ENCODE data around the gene AMPD1. TPM values are rescaled to one million over a fixed set of nuclear protein-coding genes. Genes with fewer than 3 reads are reported as not detected.

Gene AMPD1
- total RNA-seq, 1 donor from 2014 or later: not detected

DNA sequence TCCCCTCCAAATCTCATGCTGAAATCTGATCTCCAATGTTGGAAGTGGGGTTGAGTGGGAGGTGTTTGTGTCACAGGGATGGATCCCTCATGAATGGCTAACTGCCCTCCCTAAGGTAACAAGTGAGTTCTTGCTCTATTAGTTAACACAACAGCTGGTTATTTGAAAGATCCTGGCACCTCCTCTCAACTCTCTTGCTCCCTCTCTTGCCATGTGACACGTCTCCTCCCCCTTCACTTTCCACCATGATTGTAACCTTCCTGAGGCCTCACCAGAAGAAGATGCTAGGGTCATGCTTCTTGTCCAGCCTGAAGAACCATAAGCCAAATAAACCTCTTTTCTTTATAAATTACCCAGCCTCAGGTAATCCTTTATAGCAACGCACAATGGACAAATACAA lies 54.0 kb downstream of the AMPD1 start:
- H3K4me3 Mint-ChIP-seq (ENCODE audit: unreplicated experiment): no peak overlapping the region
- no peak overlapping the region for H3K27ac Mint-ChIP-seq (ENCODE audit: unreplicated experiment)
- no peaks in the 10 kb centered on the region for H3K36me3 Mint-ChIP-seq (ENCODE audit: low read depth, unreplicated experiment)
- no peak for TF ChIP-seq CTCF (IDR thresholded peaks at IDR 0.05; ENCODE audit: unreplicated experiment)
- no peaks in the 10 kb centered on the region for H3K27me3 Mint-ChIP-seq (ENCODE audit: unreplicated experiment)
- peaks cover 18% of the 10 kb centered on the region for H3K4me1 Mint-ChIP-seq (ENCODE audit: unreplicated experiment)
- H3K9me3 Mint-ChIP-seq (ENCODE audit: unreplicated experiment): no peaks in the 10 kb centered on the region
- DNase-seq (ENCODE audit: low spot score): no peak

GRCh38 chr1:114638910-114639309 lies 56.4 kb downstream of the AMPD1 start:
- H3K4me1 Mint-ChIP-seq (ENCODE audit: unreplicated experiment): peaks cover 10% of the 10 kb centered on the region
- H3K27me3 Mint-ChIP-seq (ENCODE audit: unreplicated experiment): no peaks in the 10 kb centered on the region
- H3K9me3 Mint-ChIP-seq (ENCODE audit: unreplicated experiment): no peaks in the 10 kb centered on the region
- no peak for DNase-seq (ENCODE audit: low spot score)
- TF ChIP-seq CTCF (IDR thresholded peaks at IDR 0.05; ENCODE audit: unreplicated experiment): no peak
- H3K27ac Mint-ChIP-seq (ENCODE audit: unreplicated experiment): no peak overlapping the region
- H3K36me3 Mint-ChIP-seq (ENCODE audit: low read depth, unreplicated experiment): no peaks in the 10 kb centered on the region
- H3K4me3 Mint-ChIP-seq (ENCODE audit: unreplicated experiment): no peak overlapping the region

DNA sequence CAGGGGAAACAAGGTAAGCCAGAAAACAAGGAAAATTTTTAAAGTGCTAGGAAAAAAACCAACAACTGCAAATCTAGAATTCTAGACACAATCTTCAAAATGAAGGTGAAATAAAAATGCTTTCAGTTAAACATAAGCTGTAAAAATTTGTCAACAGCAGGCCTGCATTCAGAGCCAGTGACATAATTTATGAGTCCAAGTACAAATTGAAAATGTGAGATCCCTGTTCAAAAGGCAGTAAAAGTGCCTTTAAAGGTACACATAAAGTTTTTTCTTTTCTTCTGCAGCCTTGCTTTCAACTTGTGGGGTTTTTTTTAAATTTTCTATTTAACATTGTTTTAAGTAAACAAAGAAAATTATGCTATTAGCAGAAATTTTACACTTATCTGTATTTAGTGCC lies 62.9 kb downstream of the AMPD1 start:
- Mint-ChIP-seq H3K4me3 (ENCODE audit: unreplicated experiment) (no peak overlapping the region), H3K4me1 (ENCODE audit: unreplicated experiment) (no peaks in the 10 kb centered on the region), H3K27me3 (ENCODE audit: unreplicated experiment) (no peaks in the 10 kb centered on the region), H3K9me3 (ENCODE audit: unreplicated experiment) (no peaks in the 10 kb centered on the region), H3K36me3 (ENCODE audit: low read depth, unreplicated experiment) (no peaks in the 10 kb centered on the region), H3K27ac (ENCODE audit: unreplicated experiment) (no peak overlapping the region)
- TF ChIP-seq CTCF (IDR thresholded peaks at IDR 0.05; ENCODE audit: unreplicated experiment): no peak
- DNase-seq (ENCODE audit: low spot score): no peak

GRCh38 chr1:114627107-114627506 lies 68.2 kb downstream of the AMPD1 start:
- no peak for TF ChIP-seq CTCF (IDR thresholded peaks at IDR 0.05; ENCODE audit: unreplicated experiment)
- Mint-ChIP-seq H3K9me3 (ENCODE audit: unreplicated experiment) (no peaks in the 10 kb centered on the region), H3K4me3 (ENCODE audit: unreplicated experiment) (peak overlapping the region; percentile 3), H3K27ac (ENCODE audit: unreplicated experiment) (peak overlapping the region; percentile 0), H3K27me3 (ENCODE audit: unreplicated experiment) (no peaks in the 10 kb centered on the region), H3K36me3 (ENCODE audit: low read depth, unreplicated experiment) (no peaks in the 10 kb centered on the region), H3K4me1 (ENCODE audit: unreplicated experiment) (peaks cover 5% of the 10 kb centered on the region)
- no peak for DNase-seq (ENCODE audit: low spot score)

DNA sequence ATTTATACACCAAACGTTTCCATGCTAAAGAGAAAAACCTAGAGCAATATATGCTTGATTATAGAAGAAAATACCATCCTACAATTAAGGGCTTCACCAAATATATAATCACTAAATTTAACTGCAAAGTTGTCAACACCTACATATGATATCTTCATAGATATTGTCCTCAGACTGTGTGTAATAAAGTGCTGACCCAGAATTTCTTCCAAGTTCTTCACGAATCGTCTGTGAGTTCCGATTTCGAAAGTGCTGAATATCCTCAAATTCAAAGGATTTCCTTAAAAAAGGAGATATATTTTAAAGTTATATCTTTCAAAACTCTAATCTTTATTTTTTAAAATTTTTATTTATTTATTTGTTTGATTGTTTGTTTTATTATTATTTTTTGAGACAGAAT lies 72.0 kb downstream of the AMPD1 start:
- H3K4me1 Mint-ChIP-seq (ENCODE audit: unreplicated experiment): peaks cover 17% of the 10 kb centered on the region

More for the DNA sequence above, 72.0 kb downstream of the AMPD1 start:
- Mint-ChIP-seq H3K27ac (ENCODE audit: unreplicated experiment) (no peak overlapping the region), H3K36me3 (ENCODE audit: low read depth, unreplicated experiment) (no peaks in the 10 kb centered on the region), H3K27me3 (ENCODE audit: unreplicated experiment) (peaks cover 1% of the 10 kb centered on the region), H3K4me3 (ENCODE audit: unreplicated experiment) (no peak overlapping the region), H3K9me3 (ENCODE audit: unreplicated experiment) (no peaks in the 10 kb centered on the region)
- no peak for TF ChIP-seq CTCF (IDR thresholded peaks at IDR 0.05; ENCODE audit: unreplicated experiment)
- DNase-seq (ENCODE audit: low spot score): no peak

Other genes with a start within 250 kb of the AMPD1 start
- 36.2 TPM for gene TRIM33, start 184.3 kb downstream of the AMPD1 start, total RNA-seq (ENCODE audit: unreplicated experiment)
- gene BCAS2, start 113.9 kb downstream of the AMPD1 start, total RNA-seq (ENCODE audit: unreplicated experiment): 45.6 TPM
- gene DENND2C, start 25.5 kb downstream of the AMPD1 start, total RNA-seq (ENCODE audit: unreplicated experiment): 7.7 TPM
- gene NRAS, start 21.2 kb upstream of the AMPD1 start, total RNA-seq (ENCODE audit: unreplicated experiment): 74.0 TPM
- gene CSDE1, start 62.4 kb upstream of the AMPD1 start, total RNA-seq (ENCODE audit: unreplicated experiment): 538 TPM
- gene SIKE1, start 85.1 kb upstream of the AMPD1 start, total RNA-seq (ENCODE audit: unreplicated experiment): 49.1 TPM
- gene SYCP1, start 159.3 kb upstream of the AMPD1 start, total RNA-seq (ENCODE audit: unreplicated experiment): not detected